Lower lobe of right lung (tissue), 2 donors: ENCODE results near the gene HELZ2. TPM values are rescaled to one million over a fixed set of nuclear protein-coding genes. Genes with fewer than 3 reads are reported as not detected.
A peak's percentile ranks its signal among the peaks of the same experiment; 100 is the strongest.
"Not testable (repeated sequence)": the region's sequence is repeated elsewhere in the genome, so short reads cannot be mapped to it uniquely, and the experiment has no call there.

Experiments
- ATAC-seq, 2 donors: fragments of 200-7000 bp; cut with Tn5 transposase; one replicate each; pipeline ENCODE4 v1.9.1; 2020 to 2022; ENCODE audit warnings: mild to moderate bottlenecking in 2 of 2, moderate library complexity in 2 of 2
- DNase-seq: peaks from one replicate; pipeline ENCODE4 v3.0.0-alpha.2; 2020
- H3K27ac ChIP-seq: fragments of 200-600 bp; one replicate; pipeline ENCODE4 v1.8.0; 2022
- H3K27me3 ChIP-seq: fragments of 200-600 bp; one replicate; pipeline ENCODE4 v1.8.0; 2022; ENCODE audit warnings: low read depth
- H3K36me3 ChIP-seq: fragments of 200-600 bp; one replicate; pipeline ENCODE4 v1.8.0; 2022; ENCODE audit warnings: mild to moderate bottlenecking
- H3K4me1 ChIP-seq: fragments of 200-600 bp; one replicate; pipeline ENCODE4 v1.8.0; 2022
- H3K4me3 ChIP-seq: fragments of 200-600 bp; one replicate; pipeline ENCODE4 v1.8.0; 2022; ENCODE audit warnings: mild to moderate bottlenecking
- H3K9me3 ChIP-seq: fragments of 200-600 bp; one replicate; pipeline ENCODE4 v1.8.0; 2022
- intact Hi-C: fragments of 100-400 bp; cut with DNase I; formaldehyde crosslinking; loops from one replicate; pipeline ENCODE4 v1.11.0; 2022
- total RNA-seq: library from RNA; stranded (reverse); fragmentation: NEBNext Ultra II Directional; extraction: Animal tissue kit (Norgen Biotek cat#: 25700); gene quantifications from one replicate; pipeline ENCODE4 v1.2.1, GENCODE V29; 2021
- TF ChIP-seq, protein P1 (sequence below): fragments of 200-600 bp; IDR thresholded peaks from one replicate; pipeline ENCODE4 v1.8.0; 2022; ENCODE audit warnings: antibody characterized with exemption, mild to moderate bottlenecking
- donor health status: DM: no; HTN: yes; CAD: no; lungs with severe emphysema.

HELZ2 gene
- total RNA-seq, 1 donor from 2014 or later = 59.6 TPM

DNA sequence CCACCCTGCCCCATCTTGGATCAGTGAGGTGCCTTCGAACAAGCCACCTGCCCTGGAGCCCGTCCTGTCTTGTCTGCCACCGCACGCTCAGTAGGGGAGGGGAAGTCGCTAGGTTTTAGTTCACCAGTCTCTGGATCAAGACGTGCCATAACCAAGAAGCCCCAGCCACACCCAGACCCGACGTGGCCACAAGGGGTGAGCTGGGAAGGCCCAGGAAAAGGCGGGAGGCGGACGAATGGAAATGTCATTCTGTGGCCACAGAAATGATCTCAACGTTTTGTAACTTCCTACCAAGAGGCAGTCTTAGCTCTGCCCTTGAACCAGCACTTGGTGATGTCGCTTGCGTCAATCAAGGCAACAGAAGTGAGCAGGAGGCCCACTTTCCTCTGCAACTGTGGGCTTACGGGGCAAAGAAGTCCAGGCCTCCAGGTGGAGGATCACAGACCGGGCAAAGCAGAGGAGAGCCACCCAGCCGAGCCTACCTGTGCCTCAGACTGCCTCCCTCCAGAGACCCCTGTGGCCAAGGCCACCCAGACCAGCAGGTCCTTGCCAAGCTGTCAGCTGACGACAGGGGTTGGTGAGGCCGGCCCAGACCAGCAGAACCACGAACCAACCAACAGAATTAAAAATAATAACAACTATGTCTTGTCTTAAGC lies 38.4 kb upstream of the HELZ2 start:
- DNase-seq = peak; percentile 72
- Histone ChIP-seq H3K27ac (no peak overlapping the region), H3K4me3 (no peak overlapping the region), H3K9me3 (no peaks in the 10 kb centered on the region), H3K36me3 (peaks cover 26% of the 10 kb centered on the region), H3K27me3 (no peaks in the 10 kb centered on the region), H3K4me1 (peaks cover 7% of the 10 kb centered on the region)
- intact Hi-C loops = no loop called here
- ATAC-seq = peak; percentile 66 to 81
- TF ChIP-seq, protein P1, sequence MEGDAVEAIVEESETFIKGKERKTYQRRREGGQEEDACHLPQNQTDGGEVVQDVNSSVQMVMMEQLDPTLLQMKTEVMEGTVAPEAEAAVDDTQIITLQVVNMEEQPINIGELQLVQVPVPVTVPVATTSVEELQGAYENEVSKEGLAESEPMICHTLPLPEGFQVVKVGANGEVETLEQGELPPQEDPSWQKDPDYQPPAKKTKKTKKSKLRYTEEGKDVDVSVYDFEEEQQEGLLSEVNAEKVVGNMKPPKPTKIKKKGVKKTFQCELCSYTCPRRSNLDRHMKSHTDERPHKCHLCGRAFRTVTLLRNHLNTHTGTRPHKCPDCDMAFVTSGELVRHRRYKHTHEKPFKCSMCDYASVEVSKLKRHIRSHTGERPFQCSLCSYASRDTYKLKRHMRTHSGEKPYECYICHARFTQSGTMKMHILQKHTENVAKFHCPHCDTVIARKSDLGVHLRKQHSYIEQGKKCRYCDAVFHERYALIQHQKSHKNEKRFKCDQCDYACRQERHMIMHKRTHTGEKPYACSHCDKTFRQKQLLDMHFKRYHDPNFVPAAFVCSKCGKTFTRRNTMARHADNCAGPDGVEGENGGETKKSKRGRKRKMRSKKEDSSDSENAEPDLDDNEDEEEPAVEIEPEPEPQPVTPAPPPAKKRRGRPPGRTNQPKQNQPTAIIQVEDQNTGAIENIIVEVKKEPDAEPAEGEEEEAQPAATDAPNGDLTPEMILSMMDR = no peak

DNA sequence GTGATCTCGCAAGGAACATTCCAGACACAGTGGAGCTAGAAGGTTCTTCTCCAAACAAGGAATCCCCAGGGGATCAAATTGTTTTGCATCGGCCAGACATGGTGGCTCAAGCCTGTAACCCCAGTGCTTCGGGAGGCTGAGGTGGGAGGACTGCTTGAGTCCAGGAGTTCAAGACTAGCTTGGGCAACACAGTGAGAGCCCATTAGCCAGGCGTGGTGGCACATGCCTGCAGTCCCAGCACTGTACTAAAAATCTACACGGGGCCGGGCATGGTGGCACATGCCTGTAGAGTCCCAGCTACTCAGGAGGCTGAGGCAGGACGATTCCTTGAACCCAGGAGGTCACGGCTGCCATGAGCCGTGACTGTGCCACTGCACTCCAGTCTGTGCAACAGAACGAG lies 37.6 kb upstream of the HELZ2 start:
- ATAC-seq (no peak), DNase-seq (no peak)
- TF ChIP-seq, protein P1 = no peak
- peaks cover 7% of the 10 kb centered on the region for H3K4me1 ChIP-seq
- H3K36me3 ChIP-seq = peaks cover 19% of the 10 kb centered on the region
- no peak overlapping the region for H3K27ac ChIP-seq
- no peak overlapping the region for H3K4me3 ChIP-seq
- intact Hi-C loops = no loop called here
- no peaks in the 10 kb centered on the region for H3K27me3 ChIP-seq
- H3K9me3 ChIP-seq = no peaks in the 10 kb centered on the region

DNA sequence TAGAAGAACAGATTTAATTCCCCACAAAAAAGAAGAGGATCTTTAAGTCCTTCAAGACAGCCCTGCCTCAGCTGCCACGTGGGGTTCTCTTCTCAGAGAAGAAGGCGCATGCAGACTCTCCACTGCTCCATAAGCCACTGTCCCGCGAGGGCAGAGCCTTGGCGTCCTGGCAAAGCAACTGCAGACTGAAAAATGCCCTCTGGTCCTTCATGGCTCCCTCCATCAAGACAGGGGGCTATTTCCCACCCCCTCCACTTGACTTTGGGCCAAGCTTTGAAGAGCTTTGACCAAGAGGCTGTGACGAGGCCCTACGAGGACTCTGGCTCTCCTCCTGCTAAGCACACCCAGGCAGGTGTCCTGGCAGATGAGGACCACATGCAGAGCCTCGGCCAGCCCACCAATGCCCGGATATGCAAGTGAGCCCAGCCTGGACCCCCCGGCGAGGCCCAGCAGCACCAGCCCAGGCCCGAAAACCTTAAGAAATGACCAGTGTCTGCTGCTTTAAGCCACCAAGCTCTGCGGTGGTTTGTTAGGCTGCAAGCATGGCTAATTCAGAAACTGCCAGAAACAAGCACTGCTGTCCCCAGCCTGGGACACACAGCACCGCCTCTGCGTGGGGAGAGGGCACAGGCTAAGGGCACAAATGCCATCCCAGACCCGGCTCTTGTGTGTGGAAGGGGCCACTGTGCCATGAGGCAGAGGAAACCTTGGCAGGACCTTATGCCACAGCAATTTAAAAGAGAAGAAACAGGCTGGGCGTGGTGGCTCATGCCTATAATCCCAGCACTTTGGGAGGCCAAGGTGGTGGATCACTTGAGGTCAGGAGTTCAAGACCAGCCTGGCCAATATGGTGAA lies 36.8 kb upstream of the HELZ2 start:
- no peak overlapping the region for H3K27ac ChIP-seq
- intact Hi-C loops = no loop called here
- H3K36me3 ChIP-seq = peaks cover 10% of the 10 kb centered on the region
- H3K27me3 ChIP-seq = no peaks in the 10 kb centered on the region
- ATAC-seq = no peak
- DNase-seq = no peak
- no peaks in the 10 kb centered on the region for H3K9me3 ChIP-seq
- peaks cover 7% of the 10 kb centered on the region for H3K4me1 ChIP-seq
- H3K4me3 ChIP-seq = no peak overlapping the region
- TF ChIP-seq, protein P1 = no peak

DNA sequence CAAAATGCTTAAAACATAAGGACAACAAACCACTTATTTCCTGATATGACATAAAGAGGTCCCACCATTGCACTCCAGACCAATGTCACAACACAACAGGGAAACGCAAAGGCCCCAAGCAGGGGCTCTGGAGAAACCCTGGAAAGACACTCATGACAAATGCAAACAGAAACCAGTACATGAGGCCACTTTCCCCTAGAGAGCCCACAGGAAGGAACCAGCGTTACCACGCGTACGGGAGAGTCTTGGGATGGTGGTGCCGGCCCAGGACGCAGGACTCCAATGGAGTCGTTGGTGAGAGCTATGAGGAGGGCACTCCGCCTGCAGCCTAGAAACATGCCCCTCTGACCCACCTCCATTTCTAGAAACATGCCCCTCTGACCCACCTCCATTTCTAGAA lies 32.6 kb upstream of the HELZ2 start:
- DNase-seq (no peak), ATAC-seq (peak in 1 of 2 donors; percentile 61)
- intact Hi-C loops = no loop called here
- TF ChIP-seq, protein P1 = no peak
- H3K4me1 ChIP-seq = no peaks in the 10 kb centered on the region
- H3K27me3 ChIP-seq = no peaks in the 10 kb centered on the region
- H3K4me3 ChIP-seq = no peak overlapping the region
- H3K27ac ChIP-seq = no peak overlapping the region
- no peaks in the 10 kb centered on the region for H3K9me3 ChIP-seq
- H3K36me3 ChIP-seq = peaks cover 23% of the 10 kb centered on the region

DNA sequence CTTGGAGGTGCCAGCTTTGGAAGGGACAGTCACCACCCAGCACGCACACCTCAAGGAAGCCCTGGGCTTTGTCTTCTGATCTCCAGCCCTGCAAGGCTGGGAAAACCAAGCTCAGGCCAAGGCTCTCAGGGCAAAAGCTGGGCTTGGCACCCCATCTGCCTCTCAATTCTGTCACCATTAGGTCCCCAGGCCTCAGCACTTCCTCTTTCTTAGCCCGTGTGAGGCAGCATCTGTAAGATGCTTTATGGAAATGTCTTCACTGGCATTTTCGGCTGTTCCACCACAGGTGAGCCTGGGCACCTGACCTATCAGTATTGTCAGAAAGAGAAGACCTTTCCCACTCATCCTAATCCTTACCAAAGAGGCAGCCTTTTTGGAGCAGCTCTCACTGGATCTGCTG lies 28.3 kb upstream of the HELZ2 start:
- ATAC-seq (no peak), DNase-seq (no peak)
- Histone ChIP-seq H3K9me3 (no peaks in the 10 kb centered on the region), H3K36me3 (peaks cover 62% of the 10 kb centered on the region), H3K27ac (no peak overlapping the region), H3K4me1 (no peaks in the 10 kb centered on the region), H3K4me3 (no peak overlapping the region), H3K27me3 (no peaks in the 10 kb centered on the region)
- intact Hi-C loops = no loop called here
- TF ChIP-seq, protein P1 = no peak

DNA sequence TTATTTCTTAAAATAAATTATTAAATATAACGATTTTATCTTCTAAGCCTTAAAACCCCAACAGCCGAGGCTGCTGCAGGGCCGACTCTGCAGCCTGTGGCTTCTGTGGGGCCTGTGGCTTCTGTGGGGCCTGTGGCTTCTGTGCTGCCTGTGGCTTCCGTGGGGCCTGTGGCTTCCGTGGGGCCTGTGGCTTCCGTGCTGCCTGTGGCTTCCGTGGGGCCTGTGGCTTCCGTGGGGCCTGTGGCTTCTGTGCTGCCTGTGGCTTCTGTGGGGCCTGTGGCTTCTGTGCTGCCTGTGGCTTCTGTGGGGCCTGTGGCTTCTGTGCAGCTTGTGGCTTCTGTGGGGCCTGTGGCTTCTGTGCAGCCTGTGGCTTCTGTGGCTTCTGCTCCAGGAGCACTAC lies 27.6 kb upstream of the HELZ2 start:
- intact Hi-C loops, ATAC-seq, DNase-seq, H3K9me3 ChIP-seq, H3K4me1 ChIP-seq, H3K4me3 ChIP-seq, H3K27me3 ChIP-seq, H3K27ac ChIP-seq: not testable (repeated sequence)
- peaks cover 65% of the 10 kb centered on the region for H3K36me3 ChIP-seq
